ENCODE data around the gene RNF217.

Gene RNF217

DNA sequence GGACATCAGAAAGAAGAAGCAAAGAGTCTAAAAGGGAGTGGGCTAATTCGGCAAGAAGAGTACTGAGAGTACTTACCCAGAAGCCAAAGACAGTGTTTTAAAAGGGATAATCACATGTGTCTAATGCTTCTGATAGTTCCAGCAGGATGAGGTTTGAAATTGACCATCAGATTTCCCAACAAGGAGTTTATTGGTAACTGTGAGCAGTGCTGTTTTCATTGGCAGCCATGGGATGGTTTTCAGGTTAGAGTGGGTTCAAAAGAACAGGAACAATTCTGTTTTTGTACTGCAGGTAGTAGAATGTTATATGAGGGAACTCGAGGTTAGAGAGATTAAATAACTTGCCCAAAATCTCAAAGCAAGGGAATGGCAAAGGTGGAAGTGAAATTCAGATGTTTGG lies 8.5 kb downstream of the RNF217 start:
- Histone ChIP-seq H3K36me3 (ENCODE audit: control insufficient read depth in 1 of 2, insufficient read depth in 2 of 2, low read length in 2 of 2) (peaks cover 11 to 16% of the 10 kb centered on the region in 2 experiments), H3K4me2 (ENCODE audit: low read length) (no peak overlapping the region), H3K4ac (ENCODE audit: low read depth, low read length) (peak overlapping the region; percentile 70), H3K14ac (ENCODE audit: low read length) (no peak overlapping the region), H4K91ac (ENCODE audit: low read depth, low read length) (no peak overlapping the region), H3K9me3 (ENCODE audit: insufficient read depth, low read depth, low read length) (no peaks in the 10 kb centered on the region), H3K79me1 (ENCODE audit: low read length) (no peaks in the 10 kb centered on the region), H3K4me1 (ENCODE audit: control insufficient read depth in 1 of 2, insufficient read depth in 2 of 2, low read length in 2 of 2) (peaks cover 2 to 7% of the 10 kb centered on the region in 2 experiments), H2AK5ac (ENCODE audit: low read length) (no peak overlapping the region), H3K27me3 (ENCODE audit: insufficient read depth, low read length) (no peaks in the 10 kb centered on the region), H3K79me2 (ENCODE audit: control insufficient read depth, insufficient read depth, low read length, poor library complexity) (peaks cover 5% of the 10 kb centered on the region), H3K18ac (ENCODE audit: low read length) (no peak overlapping the region), H2BK120ac (ENCODE audit: insufficient read depth, low read length, poor library complexity) (no peak overlapping the region), H3K27ac (ENCODE audit: low read depth, low read length) (no peak overlapping the region), H4K8ac (ENCODE audit: low read depth, low read length) (no peak overlapping the region), H4K12ac (ENCODE audit: low read depth, low read length) (no peak overlapping the region), H3K4me3 (ENCODE audit: low read depth, low read length) (no peak overlapping the region), H3K9ac (ENCODE audit: low read length) (no peak overlapping the region), H2BK5ac (ENCODE audit: low read depth, low read length, poor library complexity) (no peak overlapping the region), H2BK12ac (ENCODE audit: low read length) (no peak overlapping the region), H2AFZ (ENCODE audit: insufficient read depth, low read length, poor library complexity) (no peak overlapping the region), H3K23ac (ENCODE audit: low read length) (no peak overlapping the region)
- WGBS (ENCODE audit: extremely low coverage, insufficient coverage, insufficient read length) = no CpG with 5 or more reads among the region's 2 CpGs
- DNase-seq = no peak

DNA sequence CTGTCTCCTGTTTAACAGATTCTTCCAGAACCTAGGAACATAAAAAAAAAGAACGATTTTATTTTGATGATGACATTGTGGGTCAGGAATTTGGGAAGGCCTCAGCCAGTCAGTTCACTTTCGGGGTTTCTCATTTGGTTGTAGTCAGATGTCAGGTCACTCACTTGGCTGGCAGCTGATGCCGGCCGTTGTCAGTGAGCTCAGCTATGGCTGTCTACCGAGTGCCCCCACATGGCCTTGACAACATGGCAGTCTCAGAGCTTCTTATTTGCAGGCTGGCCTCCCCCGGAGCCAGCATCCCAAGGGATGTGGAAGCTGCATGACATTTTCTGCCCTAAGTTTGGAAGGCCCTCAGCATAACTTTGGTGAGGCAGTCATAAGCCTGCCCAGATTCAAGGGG lies 11.5 kb downstream of the RNF217 start:
- Histone ChIP-seq H2BK5ac (ENCODE audit: low read depth, low read length, poor library complexity) (no peak overlapping the region), H3K27ac (ENCODE audit: low read depth, low read length) (no peak overlapping the region), H3K27me3 (ENCODE audit: insufficient read depth, low read length) (no peaks in the 10 kb centered on the region), H3K79me1 (ENCODE audit: low read length) (peaks cover 3% of the 10 kb centered on the region), H4K8ac (ENCODE audit: low read depth, low read length) (peak overlapping the region; percentile 4), H3K79me2 (ENCODE audit: control insufficient read depth, insufficient read depth, low read length, poor library complexity) (peaks cover 12% of the 10 kb centered on the region), H3K4ac (ENCODE audit: low read depth, low read length) (peak overlapping the region; percentile 99), H4K12ac (ENCODE audit: low read depth, low read length) (no peak overlapping the region), H3K14ac (ENCODE audit: low read length) (no peak overlapping the region), H3K9me3 (ENCODE audit: insufficient read depth, low read depth, low read length) (peaks cover 6% of the 10 kb centered on the region), H2AK5ac (ENCODE audit: low read length) (no peak overlapping the region), H2BK12ac (ENCODE audit: low read length) (no peak overlapping the region), H3K4me2 (ENCODE audit: low read length) (no peak overlapping the region), H3K9ac (ENCODE audit: low read length) (no peak overlapping the region), H3K36me3 (ENCODE audit: control insufficient read depth in 1 of 2, insufficient read depth in 2 of 2, low read length in 2 of 2) (peaks cover 14 to 20% of the 10 kb centered on the region in 2 experiments), H3K4me1 (ENCODE audit: control insufficient read depth in 1 of 2, insufficient read depth in 2 of 2, low read length in 2 of 2) (peaks cover 9 to 10% of the 10 kb centered on the region in 2 experiments), H3K4me3 (ENCODE audit: low read depth, low read length) (no peak overlapping the region), H3K23ac (ENCODE audit: low read length) (no peak overlapping the region), H2AFZ (ENCODE audit: insufficient read depth, low read length, poor library complexity) (no peak overlapping the region), H4K91ac (ENCODE audit: low read depth, low read length) (no peak overlapping the region), H3K18ac (ENCODE audit: low read length) (peak overlapping the region; percentile 17), H2BK120ac (ENCODE audit: insufficient read depth, low read length, poor library complexity) (no peak overlapping the region)
- DNase-seq = no peak
- no CpG with 5 or more reads among the region's 6 CpGs for WGBS (ENCODE audit: extremely low coverage, insufficient coverage, insufficient read length)

DNA sequence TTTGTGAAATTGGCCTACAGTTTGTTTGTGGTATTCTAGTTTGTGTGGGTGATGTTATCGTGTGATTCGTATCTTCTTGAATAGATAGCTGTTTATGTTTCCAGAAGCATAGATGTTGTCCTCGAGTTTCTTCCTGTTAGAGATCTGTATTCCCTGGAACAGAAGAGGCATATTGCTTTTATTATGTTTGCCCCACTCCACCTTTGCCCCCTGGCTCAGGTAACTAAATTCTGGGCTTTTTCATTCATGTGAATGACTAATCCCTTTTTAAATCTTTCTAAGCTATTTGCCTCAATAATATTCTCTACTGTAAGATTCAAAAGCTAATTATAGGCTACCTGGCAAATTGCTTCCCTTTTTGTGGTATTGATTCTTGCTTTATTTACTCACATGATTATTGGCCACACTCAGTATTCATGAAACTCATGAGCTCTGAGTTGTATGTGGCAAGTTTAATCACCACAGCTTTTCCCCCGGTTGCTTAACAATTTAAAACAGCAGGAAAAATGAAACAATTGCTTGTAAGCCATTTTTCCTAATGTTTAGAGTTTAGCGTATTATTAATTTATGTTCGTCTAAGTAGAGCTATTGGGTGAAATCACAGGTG lies 12.6 kb downstream of the RNF217 start:
- no CpG with 5 or more reads among the region's 6 CpGs for WGBS (ENCODE audit: extremely low coverage, insufficient coverage, insufficient read length)
- Histone ChIP-seq H3K18ac (ENCODE audit: low read length) (no peak overlapping the region), H3K36me3 (ENCODE audit: control insufficient read depth in 1 of 2, insufficient read depth in 2 of 2, low read length in 2 of 2) (peaks cover 15 to 23% of the 10 kb centered on the region in 2 experiments), H3K23ac (ENCODE audit: low read length) (no peak overlapping the region), H3K4ac (ENCODE audit: low read depth, low read length) (peak overlapping the region; percentile 46), H3K27ac (ENCODE audit: low read depth, low read length) (no peak overlapping the region), H2BK120ac (ENCODE audit: insufficient read depth, low read length, poor library complexity) (no peak overlapping the region), H3K27me3 (ENCODE audit: insufficient read depth, low read length) (no peaks in the 10 kb centered on the region), H4K8ac (ENCODE audit: low read depth, low read length) (no peak overlapping the region), H3K4me2 (ENCODE audit: low read length) (no peak overlapping the region), H3K79me1 (ENCODE audit: low read length) (peaks cover 3% of the 10 kb centered on the region), H3K14ac (ENCODE audit: low read length) (no peak overlapping the region), H2AK5ac (ENCODE audit: low read length) (no peak overlapping the region), H4K91ac (ENCODE audit: low read depth, low read length) (no peak overlapping the region), H2BK5ac (ENCODE audit: low read depth, low read length, poor library complexity) (no peak overlapping the region), H3K9me3 (ENCODE audit: insufficient read depth, low read depth, low read length) (peaks cover 6% of the 10 kb centered on the region), H4K12ac (ENCODE audit: low read depth, low read length) (no peak overlapping the region), H3K4me3 (ENCODE audit: low read depth, low read length) (no peak overlapping the region), H3K9ac (ENCODE audit: low read length) (no peak overlapping the region), H3K79me2 (ENCODE audit: control insufficient read depth, insufficient read depth, low read length, poor library complexity) (peaks cover 15% of the 10 kb centered on the region), H2BK12ac (ENCODE audit: low read length) (no peak overlapping the region), H2AFZ (ENCODE audit: insufficient read depth, low read length, poor library complexity) (no peak overlapping the region), H3K4me1 (ENCODE audit: control insufficient read depth in 1 of 2, insufficient read depth in 2 of 2, low read length in 2 of 2) (peaks cover 11 to 19% of the 10 kb centered on the region in 2 experiments)
- DNase-seq = peak in 1 of 2 donors; percentile 17

DNA sequence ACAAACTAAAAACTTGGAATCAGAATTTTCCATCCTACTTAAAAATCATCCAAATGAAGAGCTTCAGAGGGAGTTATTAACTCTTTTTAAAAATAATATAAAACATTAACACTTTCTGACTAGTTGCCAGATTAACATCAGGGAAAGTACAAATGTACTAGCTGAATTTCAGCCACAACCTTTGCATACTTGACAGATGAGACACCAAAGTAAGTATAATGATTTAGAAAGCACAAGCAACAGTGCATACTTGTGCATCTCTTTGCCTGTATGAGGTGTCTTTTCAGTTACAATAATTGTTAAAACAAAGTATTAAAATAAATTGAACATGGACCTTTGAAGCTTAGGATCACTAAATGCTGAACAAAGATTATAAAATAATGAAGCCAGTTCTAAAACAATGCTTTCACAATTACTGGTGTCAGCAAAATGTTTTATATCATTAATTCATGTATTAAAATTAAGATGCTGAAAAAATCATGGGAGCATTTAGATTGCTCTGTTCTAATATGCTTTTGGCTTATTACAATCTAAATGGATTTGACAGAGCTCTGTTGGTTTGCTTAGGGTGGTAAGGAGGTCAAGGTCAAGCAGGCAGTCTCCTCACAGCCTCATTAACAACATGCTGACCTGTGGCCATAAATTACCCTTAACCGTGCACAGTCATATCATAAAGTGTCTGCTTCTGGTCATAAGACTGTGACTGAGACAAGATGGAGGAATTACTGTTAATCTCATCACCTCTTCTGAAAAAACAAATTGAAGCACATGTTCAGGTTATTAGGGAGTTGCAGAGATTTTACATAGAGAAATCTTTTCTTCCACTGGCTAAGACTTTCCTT lies 15.1 kb downstream of the RNF217 start:
- Histone ChIP-seq H2BK120ac (ENCODE audit: insufficient read depth, low read length, poor library complexity) (no peak overlapping the region), H2AK5ac (ENCODE audit: low read length) (no peak overlapping the region), H3K36me3 (ENCODE audit: control insufficient read depth in 1 of 2, insufficient read depth in 2 of 2, low read length in 2 of 2) (peaks cover 11 to 17% of the 10 kb centered on the region in 2 experiments), H3K4me1 (ENCODE audit: control insufficient read depth in 1 of 2, insufficient read depth in 2 of 2, low read length in 2 of 2) (peaks cover 11 to 24% of the 10 kb centered on the region in 2 experiments), H3K23ac (ENCODE audit: low read length) (no peak overlapping the region), H4K8ac (ENCODE audit: low read depth, low read length) (no peak overlapping the region), H3K9ac (ENCODE audit: low read length) (no peak overlapping the region), H2BK12ac (ENCODE audit: low read length) (no peak overlapping the region), H3K79me2 (ENCODE audit: control insufficient read depth, insufficient read depth, low read length, poor library complexity) (peaks cover 17% of the 10 kb centered on the region), H3K4ac (ENCODE audit: low read depth, low read length) (no peak overlapping the region), H3K18ac (ENCODE audit: low read length) (no peak overlapping the region), H2AFZ (ENCODE audit: insufficient read depth, low read length, poor library complexity) (no peak overlapping the region), H2BK5ac (ENCODE audit: low read depth, low read length, poor library complexity) (no peak overlapping the region), H3K14ac (ENCODE audit: low read length) (no peak overlapping the region), H3K9me3 (ENCODE audit: insufficient read depth, low read depth, low read length) (peaks cover 6% of the 10 kb centered on the region), H3K79me1 (ENCODE audit: low read length) (peaks cover 3% of the 10 kb centered on the region), H4K12ac (ENCODE audit: low read depth, low read length) (no peak overlapping the region), H3K27me3 (ENCODE audit: insufficient read depth, low read length) (no peaks in the 10 kb centered on the region), H3K4me3 (ENCODE audit: low read depth, low read length) (no peak overlapping the region), H4K91ac (ENCODE audit: low read depth, low read length) (no peak overlapping the region), H3K4me2 (ENCODE audit: low read length) (no peak overlapping the region), H3K27ac (ENCODE audit: low read depth, low read length) (no peak overlapping the region)
- DNase-seq = peak in 1 of 2 donors; percentile 71
- WGBS (ENCODE audit: extremely low coverage, insufficient coverage, insufficient read length) = no CpG with 5 or more reads among the region's 1 CpG
